A673 (cell line): ENCODE measurements around the gene NTRK1. TPM values are rescaled to one million over a fixed set of nuclear protein-coding genes. Genes with fewer than 3 reads are reported as not detected.

ENCODE experiments used
- BruUV-seq: library from RNA; stranded (reverse); fragments of 400-500 nt; replicated peaks from 2 replicates; lab custom pipeline; 2021; lab: Mats Ljungman, UMichigan
- CTCF ChIA-PET: fragments of 300-600 bp; sonication (Branson Sonifier 250); formaldehyde crosslinking; loops from one replicate; lab custom pipeline; 2022; ENCODE audit warnings: antibody characterized with exemption; lab: Charles Lee
- POLR2A ChIA-PET: fragments of 300-600 bp; sonication (Branson Sonifier 250); formaldehyde crosslinking; loops from one replicate; lab custom pipeline; 2022; ENCODE audit warnings: antibody characterized with exemption; ENCODE audit not compliant: low non-redundant PET; lab: Charles Lee
- DNase-seq: peaks from one replicate; pipeline ENCODE4 v3.0.0-alpha.2; 2015; ENCODE audit warnings: low spot score
- H3K27ac ChIP-seq: fragments of 200-600 bp; sonication (generic); 2 replicates; pipeline ENCODE4 v1.5.1; 2016; ENCODE audit warnings: mixed run types, low read depth, mild to moderate bottlenecking, mixed read lengths, antibody characterized with exemption, low read length; ENCODE audit not compliant: poor library complexity, severe bottlenecking
- H3K27me3 ChIP-seq: fragments of 200-600 bp; sonication (generic); replicated peaks from 2 replicates; pipeline ENCODE4 v1.6.1; 2017; ENCODE audit warnings: mixed run types, low read depth, mild to moderate bottlenecking, mixed read lengths, antibody characterized with exemption, low read length; ENCODE audit not compliant: insufficient read depth, poor library complexity
- H3K36me3 ChIP-seq: fragments of 200-600 bp; sonication (generic); 2 replicates; pipeline ENCODE4 v1.6.1; 2016; ENCODE audit warnings: mixed run types, mild to moderate bottlenecking, mixed read lengths, antibody characterized with exemption, low read length; ENCODE audit not compliant: insufficient read depth, poor library complexity, severe bottlenecking
- H3K4me1 ChIP-seq: fragments of 200-600 bp; sonication (generic); 2 replicates; pipeline ENCODE4 v1.6.1; 2017; ENCODE audit warnings: mixed run types, mild to moderate bottlenecking, mixed read lengths, antibody characterized with exemption, low read length; ENCODE audit not compliant: insufficient read depth, poor library complexity, severe bottlenecking
- H3K4me3 ChIP-seq: fragments of 200-600 bp; sonication (generic); 2 replicates; pipeline ENCODE4 v1.5.1; 2016; ENCODE audit warnings: low read depth, mixed run types, mild to moderate bottlenecking, mixed read lengths, low read length; ENCODE audit not compliant: poor library complexity, severe bottlenecking
- H3K9me3 ChIP-seq: fragments of 200-600 bp; sonication (generic); 2 replicates; pipeline ENCODE4 v1.6.1; 2016; ENCODE audit warnings: mixed run types, low read depth, mild to moderate bottlenecking, mixed read lengths, antibody characterized with exemption, low read length; ENCODE audit not compliant: poor library complexity, severe bottlenecking
- EZH2 ChIP-seq: fragments of 200-600 bp; sonication (generic); IDR thresholded peaks from 2 replicates; pipeline ENCODE4 v1.6.1; 2017; ENCODE audit warnings: borderline replicate concordance, low read depth, mild to moderate bottlenecking, mixed read lengths, antibody characterized with exemption, low read length; ENCODE audit not compliant: poor library complexity, severe bottlenecking
- intact Hi-C: fragments of 100-400 bp; cut with micrococcal nuclease; formaldehyde crosslinking; loops from one replicate; pipeline ENCODE4 v1.10.0; 2022; ENCODE audit not compliant: unreplicated experiment
- total RNA-seq: library from RNA; stranded (reverse); gene quantifications from 2 replicates; pipeline ENCODE4 v1.2.3, GENCODE V29; 2021
- TF ChIP-seq, protein P1 (sequence below): fragments of 300-800, 200-600 bp; sonication (generic); conservative IDR thresholded peaks from 2 replicates; pipeline ENCODE4 v1.5.1; 2017; ENCODE audit warnings: low read depth, mild to moderate bottlenecking, antibody characterized with exemption, low read length, moderate library complexity, mixed read lengths

The NTRK1 gene
- total RNA-seq, 1 experiment from 2014 or later: 5.1 TPM

DNA sequence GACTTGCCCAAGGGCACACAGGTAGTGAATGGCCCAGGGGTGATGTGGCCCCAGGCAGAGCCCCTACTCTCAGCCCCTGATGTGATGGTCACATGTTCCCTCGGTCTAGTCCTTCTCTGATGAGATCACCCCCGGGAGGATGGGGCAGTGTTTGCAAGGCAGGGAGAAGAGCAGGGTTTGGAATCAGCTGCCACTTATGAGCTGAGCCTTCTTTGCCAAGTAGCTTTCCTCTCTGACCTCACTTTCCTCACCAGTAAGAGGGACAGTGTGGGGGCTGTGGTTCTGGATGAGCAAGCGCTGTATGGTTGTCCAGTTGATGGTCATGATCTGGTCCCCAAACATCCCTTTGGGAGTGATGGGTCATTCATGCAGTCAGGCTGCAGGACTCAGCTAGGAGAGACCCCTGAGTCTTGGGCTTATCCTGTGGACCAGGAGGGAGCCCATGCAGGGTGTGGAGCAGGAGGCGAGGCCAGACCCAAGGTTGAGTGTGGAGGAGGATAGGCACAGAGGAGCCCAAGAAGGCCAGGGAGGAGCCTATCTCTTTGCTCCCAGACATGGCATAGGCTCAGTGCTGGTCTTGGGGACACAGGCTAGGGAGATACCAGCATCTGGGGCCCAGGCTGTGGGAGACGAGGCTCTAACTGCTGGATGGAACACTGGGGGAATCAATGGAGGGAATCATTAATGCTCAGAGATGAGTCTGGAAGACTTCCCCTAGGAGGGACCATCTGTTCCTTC lies 16.9 kb downstream of the NTRK1 start:
- BruUV-seq: no TSS peak
- CTCF ChIA-PET: no interaction called here
- DNase-seq: no peak
- TF ChIP-seq, protein P1, sequence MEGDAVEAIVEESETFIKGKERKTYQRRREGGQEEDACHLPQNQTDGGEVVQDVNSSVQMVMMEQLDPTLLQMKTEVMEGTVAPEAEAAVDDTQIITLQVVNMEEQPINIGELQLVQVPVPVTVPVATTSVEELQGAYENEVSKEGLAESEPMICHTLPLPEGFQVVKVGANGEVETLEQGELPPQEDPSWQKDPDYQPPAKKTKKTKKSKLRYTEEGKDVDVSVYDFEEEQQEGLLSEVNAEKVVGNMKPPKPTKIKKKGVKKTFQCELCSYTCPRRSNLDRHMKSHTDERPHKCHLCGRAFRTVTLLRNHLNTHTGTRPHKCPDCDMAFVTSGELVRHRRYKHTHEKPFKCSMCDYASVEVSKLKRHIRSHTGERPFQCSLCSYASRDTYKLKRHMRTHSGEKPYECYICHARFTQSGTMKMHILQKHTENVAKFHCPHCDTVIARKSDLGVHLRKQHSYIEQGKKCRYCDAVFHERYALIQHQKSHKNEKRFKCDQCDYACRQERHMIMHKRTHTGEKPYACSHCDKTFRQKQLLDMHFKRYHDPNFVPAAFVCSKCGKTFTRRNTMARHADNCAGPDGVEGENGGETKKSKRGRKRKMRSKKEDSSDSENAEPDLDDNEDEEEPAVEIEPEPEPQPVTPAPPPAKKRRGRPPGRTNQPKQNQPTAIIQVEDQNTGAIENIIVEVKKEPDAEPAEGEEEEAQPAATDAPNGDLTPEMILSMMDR: no peak
- no peak for TF ChIP-seq EZH2
- no peak overlapping the region for H3K4me3 ChIP-seq
- POLR2A ChIA-PET: no interaction called here
- intact Hi-C loops: no loop called here
- H3K27me3 ChIP-seq: no peaks in the 10 kb centered on the region
- no peaks in the 10 kb centered on the region for H3K9me3 ChIP-seq
- H3K4me1 ChIP-seq: no peaks in the 10 kb centered on the region
- H3K36me3 ChIP-seq: no peaks in the 10 kb centered on the region
- no peak overlapping the region for H3K27ac ChIP-seq

DNA sequence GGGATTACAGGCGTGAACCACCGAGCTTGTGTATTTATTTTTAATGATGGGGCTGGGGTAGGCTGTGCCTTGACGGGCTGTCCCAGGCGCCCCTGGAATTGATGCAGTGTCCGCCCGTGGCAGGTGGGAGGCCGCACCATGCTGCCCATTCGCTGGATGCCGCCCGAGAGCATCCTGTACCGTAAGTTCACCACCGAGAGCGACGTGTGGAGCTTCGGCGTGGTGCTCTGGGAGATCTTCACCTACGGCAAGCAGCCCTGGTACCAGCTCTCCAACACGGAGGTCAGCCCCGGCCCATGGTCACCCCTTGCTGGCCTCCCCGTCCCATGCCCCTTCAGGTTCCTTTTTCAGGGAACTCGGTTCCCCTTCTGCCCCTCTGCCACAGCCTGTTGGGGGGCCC lies 19.2 kb downstream of the NTRK1 start:
- Histone ChIP-seq H3K9me3 (no peaks in the 10 kb centered on the region), H3K27ac (no peak overlapping the region), H3K4me3 (no peak overlapping the region), H3K27me3 (no peaks in the 10 kb centered on the region), H3K4me1 (no peaks in the 10 kb centered on the region), H3K36me3 (no peaks in the 10 kb centered on the region)
- ChIA-PET CTCF (interaction anchor here (0.6 to 1.4 kb wide), 3 partner anchors 10 to 190 kb away, joined by 3 to 5 read pairs (median 3); no protein-coding TSS in a partner anchor), POLR2A (no interaction called here)
- intact Hi-C loops: no loop called here
- no TSS peak for BruUV-seq
- TF ChIP-seq, protein P1: no peak
- TF ChIP-seq EZH2: no peak
- DNase-seq: no peak

DNA sequence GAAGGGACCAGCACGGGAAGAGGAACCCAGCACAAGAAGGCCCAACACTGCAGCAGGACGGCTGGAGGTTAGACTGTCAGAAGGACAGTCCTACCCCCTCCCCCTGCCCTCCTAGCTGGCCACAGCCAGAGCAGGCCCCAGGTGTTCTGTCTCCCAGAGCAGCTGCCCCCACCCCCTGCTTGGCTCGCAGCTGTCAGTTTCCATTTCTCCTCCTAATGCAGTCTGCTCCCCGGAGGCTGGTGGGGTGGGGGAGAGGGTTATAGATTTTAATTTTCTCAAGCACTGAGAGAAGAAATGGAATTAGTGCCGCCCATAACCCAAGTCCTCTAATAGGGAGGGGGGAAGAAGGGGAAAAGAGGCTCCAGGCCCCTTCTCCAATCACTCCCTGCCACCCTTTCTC lies 19.8 kb downstream of the NTRK1 start:
- H3K9me3 ChIP-seq: no peaks in the 10 kb centered on the region
- no TSS peak for BruUV-seq
- CTCF ChIA-PET: interaction anchor here (0.6 to 1.4 kb wide), 3 partner anchors 10 to 191 kb away, joined by 3 to 5 read pairs (median 3); no protein-coding TSS in a partner anchor
- no peak overlapping the region for H3K27ac ChIP-seq
- H3K27me3 ChIP-seq: no peaks in the 10 kb centered on the region
- no peak overlapping the region for H3K4me3 ChIP-seq
- TF ChIP-seq, protein P1: no peak
- TF ChIP-seq EZH2: no peak
- no peaks in the 10 kb centered on the region for H3K4me1 ChIP-seq
- intact Hi-C loops: no loop called here
- POLR2A ChIA-PET: no interaction called here
- no peaks in the 10 kb centered on the region for H3K36me3 ChIP-seq
- DNase-seq: no peak
